Mesenchymal stem cell (in vitro differentiated cells and primary cell): ENCODE measurements around the gene KLHL15.
A peak's percentile ranks its signal among the peaks of the same experiment; 100 is the strongest.
"Not testable (repeated sequence)": the region's sequence is repeated elsewhere in the genome, so short reads cannot be mapped to it uniquely, and the experiment has no call there.

Experiments used
- DNase-seq: peaks from one replicate; pipeline ENCODE4 v3.0.0-alpha.2; 2013
- H2AFZ ChIP-seq: one replicate; pipeline ENCODE4 v1.6.1; 2013; ENCODE audit warnings: low read depth, mild to moderate bottlenecking, control low read depth, inconsistent platforms, low read length, moderate library complexity
- H2AK5ac ChIP-seq: 2 replicates; pipeline ENCODE4 v1.6.1; 2013; ENCODE audit warnings: low read length, moderate library complexity, mild to moderate bottlenecking, inconsistent platforms; ENCODE audit not compliant: severe bottlenecking
- H2BK120ac ChIP-seq: one replicate; pipeline ENCODE4 v1.6.1; 2013; ENCODE audit warnings: low read depth, mild to moderate bottlenecking, inconsistent platforms, low read length, moderate library complexity
- H2BK12ac ChIP-seq, 2 experiments: one replicate each; pipeline ENCODE4 v1.6.1; 2013; ENCODE audit warnings: inconsistent platforms in 2 of 2, low read length in 2 of 2, mild to moderate bottlenecking in 2 of 2, moderate library complexity in 2 of 2, control low read depth in 1 of 2
- H2BK15ac ChIP-seq: one replicate; pipeline ENCODE4 v1.6.1; 2013; ENCODE audit warnings: mild to moderate bottlenecking, low read depth, inconsistent platforms; ENCODE audit not compliant: poor library complexity, severe bottlenecking
- H2BK5ac ChIP-seq: 2 replicates; pipeline ENCODE4 v1.6.1; 2013; ENCODE audit warnings: low read depth, mild to moderate bottlenecking, low read length, control low read depth, inconsistent platforms; ENCODE audit not compliant: poor library complexity, severe bottlenecking
- H3K14ac ChIP-seq, 2 experiments: one replicate each; pipeline ENCODE4 v1.6.1; 2013; ENCODE audit warnings: inconsistent platforms in 2 of 2, low read length in 2 of 2, control low read depth in 1 of 2, mild to moderate bottlenecking in 1 of 2, moderate library complexity in 1 of 2
- H3K18ac ChIP-seq, 2 experiments: one replicate each; pipeline ENCODE4 v1.6.1; 2013; ENCODE audit warnings: inconsistent platforms in 2 of 2, low read length in 2 of 2, control low read depth in 1 of 2, low read depth in 1 of 2, mild to moderate bottlenecking in 1 of 2
- H3K23ac ChIP-seq, 2 experiments: one replicate each; pipeline ENCODE4 v1.6.1; 2013; ENCODE audit warnings: inconsistent platforms in 2 of 2, low read length in 2 of 2, mild to moderate bottlenecking in 2 of 2, moderate library complexity in 2 of 2, control low read depth in 1 of 2
- H3K27ac ChIP-seq: 2 replicates; pipeline ENCODE4 v1.5.1; 2013; ENCODE audit warnings: mild to moderate bottlenecking, moderate library complexity, low read length, control low read depth, inconsistent platforms; ENCODE audit not compliant: poor library complexity, severe bottlenecking
- H3K27me3 ChIP-seq, 2 experiments: 2 replicates each; pipeline versions ENCODE4 v1.6.1 to v1.7.0; 2013; ENCODE audit warnings: low read length in 2 of 2, mild to moderate bottlenecking in 2 of 2, moderate library complexity in 2 of 2, control low read depth in 1 of 2, inconsistent platforms in 1 of 2; ENCODE audit not compliant: control insufficient read depth in 1 of 2, insufficient read depth in 1 of 2
- H3K36me3 ChIP-seq, 2 experiments: 2 replicates each; pipeline versions ENCODE4 v1.6.1 to v1.7.0; 2013; ENCODE audit warnings: low read length in 2 of 2, control low read depth in 1 of 2, inconsistent platforms in 1 of 2, low read depth in 1 of 2, mild to moderate bottlenecking in 1 of 2; ENCODE audit not compliant: insufficient read depth in 2 of 2, control insufficient read depth in 1 of 2
- H3K4ac ChIP-seq, 2 experiments: one replicate each; pipeline ENCODE4 v1.6.1; 2013; ENCODE audit warnings: inconsistent platforms in 2 of 2, low read length in 2 of 2, mild to moderate bottlenecking in 2 of 2, moderate library complexity in 2 of 2, control low read depth in 1 of 2, low read depth in 1 of 2
- H3K4me1 ChIP-seq: 2 replicates; pipeline ENCODE4 v1.6.1; 2013; ENCODE audit warnings: low read depth, low read length, control low read depth; ENCODE audit not compliant: control insufficient read depth, insufficient read depth
- H3K4me2 ChIP-seq: 2 replicates; pipeline ENCODE4 v1.6.1; 2013; ENCODE audit warnings: low read length, mild to moderate bottlenecking, inconsistent platforms; ENCODE audit not compliant: poor library complexity, severe bottlenecking
- H3K4me3 ChIP-seq, 2 experiments: 2 replicates each; pipeline versions ENCODE4 v1.5.1 to v1.7.0; 2013; ENCODE audit warnings: low read length in 2 of 2, mild to moderate bottlenecking in 2 of 2, control low read depth in 1 of 2, low read depth in 1 of 2; ENCODE audit not compliant: insufficient read depth in 1 of 2
- H3K79me1 ChIP-seq: replicated peaks from 2 replicates; pipeline ENCODE4 v1.6.1; 2013; ENCODE audit warnings: mild to moderate bottlenecking, control low read depth, low read length, inconsistent platforms; ENCODE audit not compliant: poor library complexity, severe bottlenecking
- H3K9ac ChIP-seq: 2 replicates; pipeline ENCODE4 v1.7.0; 2013; ENCODE audit warnings: mild to moderate bottlenecking, low read length, moderate library complexity
- H3K9me3 ChIP-seq: 2 replicates; pipeline ENCODE4 v1.7.0; 2013; ENCODE audit warnings: mild to moderate bottlenecking, low read length; ENCODE audit not compliant: control insufficient read depth
- H4K8ac ChIP-seq: one replicate; pipeline ENCODE4 v1.6.1; 2013; ENCODE audit warnings: inconsistent platforms, mild to moderate bottlenecking, low read length, moderate library complexity
- H4K91ac ChIP-seq: one replicate; pipeline ENCODE4 v1.6.1; 2013; ENCODE audit warnings: mild to moderate bottlenecking, low read length, inconsistent platforms
- WGBS: methylation state at CpG from one replicate; pipeline ENCODE4 v1.1.7; 2013; ENCODE audit warnings: mixed read lengths; 5-methylcytosine and 5-hydroxymethylcytosine counted together

KLHL15 gene

GRCh38 chrX:23980011-23980441 is 47.0 kb downstream of the KLHL15 start:
- Histone ChIP-seq H3K9me3 (no peaks in the 10 kb centered on the region), H3K27ac (no peak overlapping the region), H2BK15ac (no peak overlapping the region), H3K27me3 (peaks cover 0 to 23% of the 10 kb centered on the region in 2 experiments), H3K79me1 (no peaks in the 10 kb centered on the region), H3K36me3 (peaks cover 0 to 4% of the 10 kb centered on the region in 2 experiments), H3K9ac (no peak overlapping the region), H4K91ac (no peak overlapping the region), H4K8ac (no peak overlapping the region), H2BK12ac (no peak overlapping the region), H3K4me2 (no peak overlapping the region), H2AK5ac (no peak overlapping the region), H3K23ac (no peak overlapping the region), H3K4me1 (no peaks in the 10 kb centered on the region), H3K18ac (no peak overlapping the region), H3K14ac (no peak overlapping the region), H3K4ac (no peak overlapping the region), H3K4me3 (no peak overlapping the region), H2AFZ (no peak overlapping the region), H2BK120ac (no peak overlapping the region), H2BK5ac (no peak overlapping the region)
- peak; percentile 31 for DNase-seq
- WGBS: 72% methylated on average over 5 of the region's 5 CpGs

GRCh38 chrX:23978491-23978890 is 48.5 kb downstream of the KLHL15 start:
- Histone ChIP-seq H3K4ac (no peak overlapping the region), H3K18ac (no peak overlapping the region), H3K27ac (no peak overlapping the region), H2AK5ac (no peak overlapping the region), H4K8ac (no peak overlapping the region), H3K9ac (no peak overlapping the region), H3K9me3 (no peaks in the 10 kb centered on the region), H2BK5ac (no peak overlapping the region), H3K36me3 (peaks cover 0 to 4% of the 10 kb centered on the region in 2 experiments), H3K14ac (no peak overlapping the region), H3K4me3 (no peak overlapping the region), H3K79me1 (no peaks in the 10 kb centered on the region), H2BK12ac (no peak overlapping the region), H2BK15ac (no peak overlapping the region), H2AFZ (no peak overlapping the region), H3K23ac (no peak overlapping the region), H3K4me2 (no peak overlapping the region), H3K27me3 (peaks cover 0 to 18% of the 10 kb centered on the region in 2 experiments), H2BK120ac (no peak overlapping the region), H4K91ac (no peak overlapping the region), H3K4me1 (no peaks in the 10 kb centered on the region)
- no peak for DNase-seq
- 88% methylated on average over 4 of the region's 4 CpGs for WGBS

GRCh38 chrX:23965630-23966029 is 61.4 kb downstream of the KLHL15 start:
- H3K9ac ChIP-seq, H2BK5ac ChIP-seq, H3K4me2 ChIP-seq, H3K14ac ChIP-seq, H3K79me1 ChIP-seq, H3K4me3 ChIP-seq, H2BK15ac ChIP-seq, H3K36me3 ChIP-seq, H2BK120ac ChIP-seq, H2AK5ac ChIP-seq, H3K9me3 ChIP-seq, H2BK12ac ChIP-seq, H2AFZ ChIP-seq, H3K27me3 ChIP-seq, H3K27ac ChIP-seq, H4K8ac ChIP-seq, H3K4me1 ChIP-seq, H3K18ac ChIP-seq, H4K91ac ChIP-seq, H3K23ac ChIP-seq, DNase-seq, H3K4ac ChIP-seq: not testable (repeated sequence)
- no CpG with 5 or more reads among the region's 8 CpGs for WGBS

- H3K9me3 ChIP-seq: no peaks in the 10 kb centered on the region
- no peak overlapping the region for H3K4me2 ChIP-seq
- H3K4me3 ChIP-seq: no peak overlapping the region
- no peak overlapping the region for H2BK15ac ChIP-seq
- H2AK5ac ChIP-seq: no peak overlapping the region
- no peak overlapping the region for H2BK12ac ChIP-seq
- H2AFZ ChIP-seq: peak overlapping the region; percentile 42
- H3K14ac ChIP-seq: no peak overlapping the region
- WGBS: 68% methylated on average over 5 of the region's 5 CpGs
- peaks cover 0 to 6% of the 10 kb centered on the region in 2 experiments for H3K27me3 ChIP-seq
- H3K4me1 ChIP-seq: no peaks in the 10 kb centered on the region
- no peak for DNase-seq
- no peaks in the 10 kb centered on the region for H3K79me1 ChIP-seq
- no peak overlapping the region for H3K27ac ChIP-seq
- H3K18ac ChIP-seq: peak overlapping the region in 1 of 2 experiments; percentile 24
- no peak overlapping the region for H4K91ac ChIP-seq
- no peak overlapping the region for H4K8ac ChIP-seq
- no peaks in the 10 kb centered on the region for H3K36me3 ChIP-seq
- no peak overlapping the region for H3K4ac ChIP-seq
- H3K9ac ChIP-seq: no peak overlapping the region
- H3K23ac ChIP-seq: no peak overlapping the region
- H2BK5ac ChIP-seq: no peak overlapping the region
- H2BK120ac ChIP-seq: no peak overlapping the region
These were observed 62.8 kb downstream of the KLHL15 start for GRCh38 chrX:23964191-23964590.
